Stimulated activated CD8-positive, alpha-beta memory T cell treated with anti-CD3 and anti-CD28 coated beads, Interleukin-4, amount 100 ng/mL, for 1 hour (primary cell): ENCODE measurements around the gene PGF.

Experiments
- DNase-seq, 2 donors: peaks; one replicate each; pipeline ENCODE4 v3.0.0-alpha.2; 2020; ENCODE audit warnings: low read depth in 2 of 2, low spot score in 1 of 2

PGF gene

GRCh38 chr14:74959596-74960180, 4.3 kb upstream of the PGF start:
- no peak for DNase-seq

- no peak for DNase-seq
These were observed 1.1 kb upstream of the PGF start for GRCh38 chr14:74956280-74957072.

GRCh38 chr14:74956027-74956279, 556 bp upstream of the PGF start:
- no peak for DNase-seq

GRCh38 chr14:74954947-74955228, 509 bp downstream of the PGF start:
- no peak for DNase-seq

GRCh38 chr14:74954232-74954946, 1.0 kb downstream of the PGF start:
- no peak for DNase-seq

GRCh38 chr14:74953686-74954085, 1.7 kb downstream of the PGF start:
- no peak for DNase-seq

- no peak for DNase-seq
These were observed 2.5 kb downstream of the PGF start for GRCh38 chr14:74952697-74953484.

GRCh38 chr14:74952180-74952665, 3.2 kb downstream of the PGF start:
- DNase-seq, result no peak

- DNase-seq, result no peak
These were observed 3.8 kb downstream of the PGF start for GRCh38 chr14:74951443-74952179.

GRCh38 chr14:74950795-74951442, 4.5 kb downstream of the PGF start:
- DNase-seq, result no peak

GRCh38 chr14:74949859-74950573, 5.4 kb downstream of the PGF start:
- no peak for DNase-seq

GRCh38 chr14:74949191-74949601, 6.2 kb downstream of the PGF start:
- no peak for DNase-seq

GRCh38 chr14:74948228-74949175, 6.9 kb downstream of the PGF start:
- no peak for DNase-seq

- no peak for DNase-seq
These were observed 7.8 kb downstream of the PGF start for GRCh38 chr14:74947353-74948227.

- DNase-seq, result no peak
These were observed 8.6 kb downstream of the PGF start for GRCh38 chr14:74946659-74947281.

GRCh38 chr14:74945852-74946658, 9.3 kb downstream of the PGF start:
- DNase-seq, result peak; percentile 27 to 61
